PFSK-1 (cell line): ENCODE measurements around the gene SPTAN1.

Source experiments
- FOXP2 ChIP-seq: optimal IDR thresholded peaks from 2 replicates; pipeline ENCODE3; 2011; ENCODE audit warnings: borderline replicate concordance, control low read depth, inconsistent platforms; ENCODE audit not compliant: insufficient read depth; ENCODE audit errors: extremely low read length, extremely low read depth
- POLR2AphosphoS5 ChIP-seq: IDR thresholded peaks from 2 replicates; pipeline ENCODE4 v1.6.1; 2012; ENCODE audit warnings: low read depth, mild to moderate bottlenecking, control low read depth, low read length, moderate library complexity
- REST ChIP-seq, 2 experiments: IDR thresholded peaks; 2 replicates each; pipeline versions ENCODE4 v1.6.1 to v1.8.0; 2011 to 2012; ENCODE audit warnings: low read depth in 2 of 2, low read length in 2 of 2, control low read depth in 1 of 2, inconsistent platforms in 1 of 2, mild to moderate bottlenecking in 1 of 2, moderate library complexity in 1 of 2; ENCODE audit not compliant: insufficient read depth in 1 of 2
- SIN3A ChIP-seq: IDR thresholded peaks from 2 replicates; pipeline ENCODE4 v1.6.1; 2012; ENCODE audit warnings: mild to moderate bottlenecking, low read length, moderate library complexity, borderline replicate concordance; ENCODE audit not compliant: insufficient read depth
- TAF1 ChIP-seq: IDR thresholded peaks from 2 replicates; pipeline ENCODE4 v1.6.1; 2012; ENCODE audit warnings: low read length, control low read depth, borderline replicate concordance; ENCODE audit not compliant: insufficient read depth

SPTAN1 gene

DNA sequence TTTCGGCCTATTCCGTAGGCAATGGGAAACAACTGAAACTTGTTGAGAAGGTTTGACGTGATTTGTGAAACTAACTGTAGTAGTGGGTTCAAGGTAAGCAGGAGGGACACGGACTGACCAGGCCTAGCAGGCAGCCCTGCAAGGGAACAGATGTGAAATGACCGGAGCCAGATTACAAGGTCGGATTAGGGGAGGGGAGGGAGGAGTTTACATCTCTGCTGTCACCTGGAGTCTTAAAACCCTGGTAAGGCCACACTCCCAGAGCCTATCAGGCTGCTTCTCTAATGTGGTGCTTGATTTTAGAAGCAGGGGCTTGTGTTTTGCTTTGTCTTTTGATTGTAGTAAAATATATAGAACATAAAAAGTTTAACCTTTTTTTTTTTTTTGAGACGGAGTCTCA lies 3.5 kb upstream of the SPTAN1 start:
- TF ChIP-seq REST (IDR thresholded peaks at IDR 0.05; ENCODE audit: insufficient read depth in 1 of 2, low read depth in 2 of 2, low read length in 2 of 2), result no peak
- TF ChIP-seq FOXP2, result no peak
- no peak for TF ChIP-seq SIN3A
- no peak for TF ChIP-seq TAF1
- no peak for TF ChIP-seq POLR2AphosphoS5

- TF ChIP-seq FOXP2 (no peak), POLR2AphosphoS5 (no peak), SIN3A (no peak), TAF1 (no peak), REST (IDR thresholded peaks at IDR 0.05; ENCODE audit: insufficient read depth in 1 of 2, low read depth in 2 of 2, low read length in 2 of 2) (no peak)
Measured at GRCh38 chr9:128550226-128550625, 2.2 kb upstream of the SPTAN1 start.

DNA sequence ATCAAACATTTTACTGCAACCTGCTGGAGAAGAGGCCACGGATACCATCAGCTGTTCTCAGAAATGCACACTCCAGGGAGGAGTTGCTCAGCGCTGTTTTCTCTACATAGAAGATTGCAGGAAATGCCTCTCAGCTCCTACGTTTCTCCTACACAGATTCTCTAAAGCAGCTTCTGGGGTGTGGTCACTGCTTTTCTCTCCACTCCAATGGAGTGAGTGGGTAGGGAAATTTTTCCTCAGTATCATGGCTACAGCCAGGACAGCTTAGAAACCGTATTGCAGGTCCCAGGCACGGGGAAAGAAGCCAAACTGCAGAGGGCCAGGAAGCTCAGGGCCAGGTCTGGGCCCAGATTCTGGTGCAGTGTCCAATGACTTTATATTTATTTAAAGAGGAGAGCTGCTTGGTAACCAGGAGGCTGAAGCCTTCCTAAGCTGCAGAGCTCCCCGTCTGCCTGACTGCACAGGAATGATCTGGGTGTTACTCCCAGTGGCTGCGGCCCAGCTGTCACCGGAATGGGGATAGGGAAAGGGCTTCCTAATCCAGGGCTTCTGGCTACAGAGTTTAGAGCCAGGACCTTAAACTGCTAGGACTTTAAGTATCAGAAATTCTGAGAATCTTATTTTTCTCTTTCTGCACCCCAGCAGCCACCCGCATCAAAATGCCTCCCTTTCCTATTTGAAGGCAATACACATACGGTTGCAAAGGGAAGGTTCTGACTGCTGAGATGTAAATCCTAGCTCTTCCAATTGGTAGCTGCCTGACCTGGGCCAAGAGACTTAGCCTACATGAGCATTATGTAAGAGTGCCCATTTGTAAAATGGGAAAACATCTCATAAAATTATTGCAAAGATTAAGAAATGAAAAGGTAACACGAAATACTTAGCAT lies 1.4 kb upstream of the SPTAN1 start:
- TF ChIP-seq REST (IDR thresholded peaks at IDR 0.05; ENCODE audit: insufficient read depth in 1 of 2, low read depth in 2 of 2, low read length in 2 of 2) (no peak), FOXP2 (no peak), SIN3A (no peak), POLR2AphosphoS5 (no peak), TAF1 (no peak)

GRCh38 chr9:128551657-128552152 lies 682 bp upstream of the SPTAN1 start:
- TF ChIP-seq SIN3A (no peak), FOXP2 (no peak), TAF1 (no peak), REST (IDR thresholded peaks at IDR 0.05; ENCODE audit: insufficient read depth in 1 of 2, low read depth in 2 of 2, low read length in 2 of 2) (no peak), POLR2AphosphoS5 (no peak)
